ENCODE measurements around the gene DRG2. TPM values are rescaled to one million over a fixed set of nuclear protein-coding genes. Genes with fewer than 3 reads are reported as not detected.

Gene DRG2
- polyA plus RNA-seq, 1 experiment: 36.4 TPM

- POLR2A ChIA-PET: no interaction called here
- DNase-seq (ENCODE audit: low read depth): no peak
- CTCF ChIA-PET: no interaction called here
- H3K4me3 ChIP-seq (ENCODE audit: low read depth, low read length): no peak overlapping the region
- 0 out of 2 replicates have a peak, but pooled peaks cover 2% of the 10 kb centered on the region for H3K36me3 ChIP-seq (ENCODE audit: control insufficient read depth, insufficient read depth, low read length)
- no peak for TF ChIP-seq CTCF (IDR thresholded peaks at IDR 0.05; ENCODE audit: insufficient read depth, low read depth, low read length)
- no peaks in the 10 kb centered on the region for H3K27me3 ChIP-seq (ENCODE audit: control insufficient read depth, insufficient read depth, low read length)
Observed at GRCh38 chr17:18045691-18046350, 41.9 kb upstream of the DRG2 start.

GRCh38 chr17:18055597-18055996 is 32.2 kb upstream of the DRG2 start:
- peaks cover 15% of the 10 kb centered on the region for H3K36me3 ChIP-seq (ENCODE audit: control insufficient read depth, insufficient read depth, low read length)
- no peak overlapping the region for H3K4me3 ChIP-seq (ENCODE audit: low read depth, low read length)
- CTCF ChIA-PET: interaction anchor here (0.8 to 1.5 kb wide), 5 partner anchors 8 to 23 kb away, joined by 3 to 5 read pairs (median 3); no protein-coding TSS in a partner anchor
- H3K27me3 ChIP-seq (ENCODE audit: control insufficient read depth, insufficient read depth, low read length): no peaks in the 10 kb centered on the region
- POLR2A ChIA-PET: no interaction called here
- no peak for DNase-seq (ENCODE audit: low read depth)
- no peak for TF ChIP-seq CTCF (IDR thresholded peaks at IDR 0.05; ENCODE audit: insufficient read depth, low read depth, low read length)

- TF ChIP-seq CTCF (IDR thresholded peaks at IDR 0.05; ENCODE audit: insufficient read depth, low read depth, low read length): no peak
- ChIA-PET POLR2A (no interaction called here), CTCF (interaction anchor here (0.8 to 1.5 kb wide), 4 partner anchors 10 to 23 kb away, joined by 3 to 5 read pairs (median 3); no protein-coding TSS in a partner anchor)
- DNase-seq (ENCODE audit: low read depth): no peak
- H3K36me3 ChIP-seq (ENCODE audit: control insufficient read depth, insufficient read depth, low read length): peaks cover 18% of the 10 kb centered on the region
- no peaks in the 10 kb centered on the region for H3K27me3 ChIP-seq (ENCODE audit: control insufficient read depth, insufficient read depth, low read length)
- no peak overlapping the region for H3K4me3 ChIP-seq (ENCODE audit: low read depth, low read length)
Observed at GRCh38 chr17:18056214-18056613, 31.5 kb upstream of the DRG2 start.

- no peak overlapping the region for H3K4me3 ChIP-seq (ENCODE audit: low read depth, low read length)
- ChIA-PET POLR2A (no interaction called here), CTCF (interaction anchor here (1.3 kb wide), 1 partner anchor 12 kb away, joined by 4 read pairs; no protein-coding TSS in a partner anchor)
- DNase-seq (ENCODE audit: low read depth): no peak
- H3K36me3 ChIP-seq (ENCODE audit: control insufficient read depth, insufficient read depth, low read length): peaks cover 18% of the 10 kb centered on the region
- TF ChIP-seq CTCF (IDR thresholded peaks at IDR 0.05; ENCODE audit: insufficient read depth, low read depth, low read length): no peak
- H3K27me3 ChIP-seq (ENCODE audit: control insufficient read depth, insufficient read depth, low read length): no peaks in the 10 kb centered on the region
Observed at GRCh38 chr17:18059283-18059682, 28.5 kb upstream of the DRG2 start.

GRCh38 chr17:18064053-18064452 is 23.7 kb upstream of the DRG2 start:
- H3K4me3 ChIP-seq (ENCODE audit: low read depth, low read length): no peak overlapping the region
- H3K27me3 ChIP-seq (ENCODE audit: control insufficient read depth, insufficient read depth, low read length): no peaks in the 10 kb centered on the region
- TF ChIP-seq CTCF (IDR thresholded peaks at IDR 0.05; ENCODE audit: insufficient read depth, low read depth, low read length): no peak
- POLR2A ChIA-PET: no interaction called here
- CTCF ChIA-PET: interaction anchor here (1.1 kb wide), 1 partner anchor 9 kb away, joined by 3 read pairs; no protein-coding TSS in a partner anchor
- H3K36me3 ChIP-seq (ENCODE audit: control insufficient read depth, insufficient read depth, low read length): peaks cover 18% of the 10 kb centered on the region
- no peak for DNase-seq (ENCODE audit: low read depth)
